Hematopoietic multipotent progenitor cell treated with erythropoietin and hydrocortisone succinate and interleukin-3 and kit ligand, for 6 days (in vitro differentiated cells): ENCODE measurements around the gene SMIM35.
A peak's percentile ranks its signal among the peaks of the same experiment; 100 is the strongest.

Source experiments
- DNase-seq: peaks from one replicate; pipeline ENCODE4 v3.0.0-alpha.2; 2015

The SMIM35 gene

GRCh38 chr11:118000067-118000849, 86.5 kb downstream of the SMIM35 start:
- no peak for DNase-seq

GRCh38 chr11:117999354-117999993, 87.3 kb downstream of the SMIM35 start:
- DNase-seq: no peak

- no peak for DNase-seq
Measured at GRCh38 chr11:117998664-117999353, 88.0 kb downstream of the SMIM35 start.

GRCh38 chr11:117997823-117998579, 88.8 kb downstream of the SMIM35 start:
- no peak for DNase-seq

- no peak for DNase-seq
Measured at GRCh38 chr11:117997406-117997805, 89.4 kb downstream of the SMIM35 start.

- no peak for DNase-seq
Measured at GRCh38 chr11:117996058-117996457, 90.7 kb downstream of the SMIM35 start.

- no peak for DNase-seq
Measured at GRCh38 chr11:117995472-117995871, 91.3 kb downstream of the SMIM35 start.

GRCh38 chr11:117993988-117994745, 92.6 kb downstream of the SMIM35 start:
- DNase-seq: no peak

- no peak for DNase-seq
Measured at GRCh38 chr11:117992620-117993019, 94.1 kb downstream of the SMIM35 start.

- DNase-seq: no peak
Measured at GRCh38 chr11:117992136-117992535, 94.6 kb downstream of the SMIM35 start.

- DNase-seq: no peak
Measured at GRCh38 chr11:117989351-117990102, 97.2 kb downstream of the SMIM35 start.

GRCh38 chr11:117986981-117987574, 99.7 kb downstream of the SMIM35 start:
- DNase-seq: peak; percentile 42

GRCh38 chr11:117985953-117986887, 100.5 kb downstream of the SMIM35 start, which contains the start of gene IL10RA:
IL10RA (plus strand) TSS chr11:117986394; CDS start chr11:117986468, 74 bp downstream.
- peak; percentile 79 for DNase-seq

- no peak for DNase-seq
Measured at GRCh38 chr11:117984476-117984875, 102.3 kb downstream of the SMIM35 start.

- DNase-seq: no peak
Measured at GRCh38 chr11:117983163-117983475, 103.6 kb downstream of the SMIM35 start.

- DNase-seq: no peak
Measured at GRCh38 chr11:117980720-117981119, 106.0 kb downstream of the SMIM35 start.

- DNase-seq: no peak
Measured at GRCh38 chr11:117980280-117980679, 106.5 kb downstream of the SMIM35 start.

- DNase-seq: no peak
Measured at GRCh38 chr11:117979481-117980211, 107.1 kb downstream of the SMIM35 start.

- no peak for DNase-seq
Measured at GRCh38 chr11:117978991-117979390, 107.8 kb downstream of the SMIM35 start.
